Endothelial cell of umbilical vein (primary cell): ENCODE measurements around the gene KIAA0753. TPM values are rescaled to one million over a fixed set of nuclear protein-coding genes. Genes with fewer than 3 reads are reported as not detected.

ENCODE experiments used
- BruUV-seq: library from RNA; stranded (reverse); fragments of 400-500 nt; replicated peaks from 2 replicates; lab custom pipeline; 2021; lab: Mats Ljungman, UMichigan
- CTCF ChIA-PET: fragments of 300-600, 350-600 bp; sonication (Branson Sonifier 250); formaldehyde crosslinking; loops from one replicate; lab custom pipeline; 2021; ENCODE audit warnings: antibody characterized with exemption, inconsistent platforms; lab: Charles Lee
- POLR2A ChIA-PET: fragments of 300-600, 350-600 bp; sonication (Branson Sonifier 250); formaldehyde crosslinking; loops from one replicate; lab custom pipeline; 2021; ENCODE audit warnings: antibody characterized with exemption, inconsistent platforms; lab: Charles Lee
- DNase-seq: peaks from one replicate; pipeline ENCODE4 v3.0.0-alpha.2; 2011; ENCODE audit warnings: low read depth, low spot score
- FAIRE-seq: peaks from 2 replicates; lab custom pipeline; 2011; peaks lifted over from hg19 to GRCh38; lab: Jason Lieb, UNC
- H2AFZ ChIP-seq: 2 replicates; pipeline ENCODE4 v1.6.0; 2012; ENCODE audit warnings: low read depth, low read length, control low read depth, inconsistent platforms
- H3K27ac ChIP-seq: 2 replicates; pipeline ENCODE4 v1.5.1; 2011; ENCODE audit warnings: low read depth, mild to moderate bottlenecking, control low read depth, low read length, moderate library complexity; ENCODE audit not compliant: insufficient read depth
- H3K27me3 ChIP-seq, 2 experiments: 2 replicates each; pipeline versions ENCODE4 v1.6.0 to v1.6.1; 2011; ENCODE audit warnings: low read length in 2 of 2, mixed read lengths in 1 of 2; ENCODE audit not compliant: control insufficient read depth in 2 of 2, insufficient read depth in 2 of 2
- H3K36me3 ChIP-seq, 2 experiments: 2 replicates in 1 of 2; 3 replicates in 1 of 2; pipeline ENCODE4 v1.5.1; 2011; ENCODE audit warnings: low read length in 2 of 2, mild to moderate bottlenecking in 1 of 2, moderate library complexity in 1 of 2; ENCODE audit not compliant: control insufficient read depth in 2 of 2, insufficient read depth in 2 of 2; ENCODE audit errors: extremely low read depth in 1 of 2
- H3K4me1 ChIP-seq: 3 replicates; pipeline ENCODE4 v1.5.1; 2011; ENCODE audit warnings: mild to moderate bottlenecking, low read length; ENCODE audit not compliant: control insufficient read depth, insufficient read depth; ENCODE audit errors: extremely low read depth
- H3K4me2 ChIP-seq: 2 replicates; pipeline ENCODE4 v1.6.1; 2011; ENCODE audit warnings: low read length, control low read depth, mixed read lengths; ENCODE audit not compliant: insufficient read depth
- H3K4me3 ChIP-seq, 3 experiments: fragments of 200-600 bp in 1 of 3; sonication (generic), shearing (Covaris generic) in 1 of 3; replicated peaks in 1 of 3; 2 replicates each; pipeline ENCODE4 v1.5.1; 2011 to 2016; ENCODE audit warnings: control low read depth in 3 of 3, low read length in 3 of 3, mild to moderate bottlenecking in 2 of 3, inconsistent platforms in 1 of 3, low read depth in 1 of 3, moderate library complexity in 1 of 3; ENCODE audit not compliant: insufficient read depth in 1 of 3
- H3K79me2 ChIP-seq: 2 replicates; pipeline ENCODE4 v1.6.0; 2012; ENCODE audit warnings: low read length, inconsistent platforms; ENCODE audit not compliant: control insufficient read depth, insufficient read depth
- H3K9ac ChIP-seq: replicated peaks from 2 replicates; pipeline ENCODE3; 2011; ENCODE audit warnings: low read length, control low read depth; ENCODE audit not compliant: insufficient read depth; ENCODE audit errors: extremely low read depth
- H3K9me1 ChIP-seq: replicated peaks from 3 replicates; pipeline ENCODE4 v1.6.0; 2011; ENCODE audit warnings: mild to moderate bottlenecking, low read length; ENCODE audit not compliant: control insufficient read depth, insufficient read depth; ENCODE audit errors: extremely low read depth
- H3K9me3 ChIP-seq: replicated peaks from 2 replicates; pipeline ENCODE4 v1.5.1; 2012; ENCODE audit warnings: low read length, inconsistent platforms; ENCODE audit not compliant: control insufficient read depth, insufficient read depth
- H4K20me1 ChIP-seq: replicated peaks from 2 replicates; pipeline ENCODE3; 2011; ENCODE audit warnings: mild to moderate bottlenecking, low read length; ENCODE audit not compliant: control insufficient read depth, insufficient read depth; ENCODE audit errors: extremely low read depth
- EZH2 ChIP-seq: IDR thresholded peaks from 2 replicates; pipeline ENCODE4 v1.6.1; 2012; ENCODE audit warnings: borderline replicate concordance, low read depth, mild to moderate bottlenecking, moderate library complexity, low read length, inconsistent platforms; ENCODE audit not compliant: severe bottlenecking
- FOS ChIP-seq: IDR thresholded peaks from 2 replicates; pipeline ENCODE4 v1.6.1; 2011; ENCODE audit warnings: mild to moderate bottlenecking, low read length, moderate library complexity, borderline replicate concordance; ENCODE audit not compliant: insufficient read depth
- GATA2 ChIP-seq: IDR thresholded peaks from 2 replicates; pipeline ENCODE4 v1.7.0; 2011; ENCODE audit warnings: low read depth, mild to moderate bottlenecking, moderate library complexity, mixed read lengths, low read length; ENCODE audit not compliant: insufficient read length, insufficient read depth
- JUN ChIP-seq: IDR thresholded peaks from 2 replicates; pipeline ENCODE4 v1.6.1; 2011; ENCODE audit warnings: borderline replicate concordance, low read depth; ENCODE audit not compliant: insufficient read length, insufficient read depth
- MYC ChIP-seq: IDR thresholded peaks from one replicate; pipeline ENCODE4 v1.6.1; 2011; ENCODE audit warnings: mild to moderate bottlenecking, low read depth, low read length
- POLR2A ChIP-seq: IDR thresholded peaks from 2 replicates; pipeline ENCODE4 v1.6.1; 2012; ENCODE audit warnings: low read depth, mild to moderate bottlenecking, control low read depth, low read length
- POLR2AphosphoS5 ChIP-seq: IDR thresholded peaks from 2 replicates; pipeline ENCODE4 v1.6.1; 2012; ENCODE audit warnings: low read depth, mild to moderate bottlenecking, control low read depth, low read length, moderate library complexity; ENCODE audit not compliant: insufficient read depth
- dilution Hi-C: fragments of 300-500 bp; cut with MboI; formaldehyde crosslinking; loops from one replicate; pipeline ENCODE4 v1.15.0; 2019; ENCODE audit warnings: low sequenced_read_pairs; ENCODE audit not compliant: extremely low pct_ligation_motif_present
- intact Hi-C: fragments of 100-400 bp; cut with micrococcal nuclease; formaldehyde crosslinking; loops from one replicate; pipeline ENCODE4 v1.10.0; 2022
- polyA plus RNA-seq, 4 experiments: library from polyadenylated mRNA; depleted of rRNA in 3 of 4; stranded (reverse) in 3 of 4; unstranded in 1 of 4; fragments of >200 nt; gene quantifications; 2 replicates each; pipeline versions ENCODE4 v1.2.1 to v1.2.3, GENCODE V29; 2011 to 2012; ENCODE audit warnings: missing spikeins in 1 of 4
- total RNA-seq: library from RNA; stranded (reverse); gene quantifications from 2 replicates; pipeline ENCODE4 v1.2.3, GENCODE V29; 2021
- TF ChIP-seq, protein P1 (sequence below), 2 donors: IDR thresholded peaks; 1 replicate in 1 of 2; 2 replicates in 1 of 2; pipeline ENCODE4 v1.5.1; 2011; ENCODE audit warnings: low read length in 2 of 2, mild to moderate bottlenecking in 2 of 2, moderate library complexity in 2 of 2, control low read depth in 1 of 2, inconsistent platforms in 1 of 2, low read depth in 1 of 2; ENCODE audit not compliant: insufficient read depth in 1 of 2; ENCODE audit errors: extremely low read depth in 1 of 2
- TF ChIP-seq, protein P2 (sequence below): IDR thresholded peaks from 2 replicates; pipeline ENCODE4 v1.6.1; 2011; ENCODE audit not compliant: insufficient read depth, insufficient read length

Gene KIAA0753
- total and polyA plus RNA-seq, 2 donors (not counting 3 experiments of a cell fraction or from before 2014, with no cell fraction given) = 5.3 to 23.9 TPM

DNA sequence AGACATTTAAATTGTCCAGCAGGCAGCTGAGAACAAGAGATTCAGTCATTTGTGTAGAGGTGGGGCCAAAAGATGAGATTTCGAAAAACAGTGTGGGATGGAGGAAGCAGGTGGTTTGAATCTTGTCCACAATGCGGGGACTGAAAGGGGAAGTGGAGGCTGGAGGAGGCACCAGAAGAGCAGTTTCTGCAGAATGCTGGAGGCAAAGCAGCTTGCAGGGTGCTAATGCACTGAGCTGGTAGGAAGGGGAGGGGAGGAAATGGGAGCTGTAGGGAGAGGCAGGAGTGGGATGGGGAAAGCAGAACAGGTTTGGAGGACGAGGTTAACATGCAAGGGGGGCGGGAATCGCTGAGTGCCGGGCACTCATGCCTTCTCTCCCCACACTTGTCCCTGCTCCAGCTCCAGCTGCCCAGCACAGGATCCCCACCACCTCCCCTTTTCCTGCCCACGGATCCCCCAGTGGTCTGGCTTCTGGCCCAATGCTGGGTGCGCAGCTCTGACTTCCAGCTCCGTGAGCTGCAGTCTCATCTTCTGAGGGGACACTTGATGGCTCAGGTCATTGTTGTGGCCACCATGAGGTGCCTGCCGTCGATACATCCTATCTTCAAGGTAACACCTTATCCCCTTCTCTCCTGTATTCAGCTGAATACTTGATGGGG, 20.4 kb upstream of the KIAA0753 start:
- Histone ChIP-seq H3K36me3 (no peaks in the 10 kb centered on the region), H3K79me2 (no peaks in the 10 kb centered on the region), H3K4me2 (no peak overlapping the region), H3K9me3 (no peaks in the 10 kb centered on the region), H3K4me3 (no peak overlapping the region), H3K27me3 (peaks cover 19 to 33% of the 10 kb centered on the region in 2 experiments), H4K20me1 (no peaks in the 10 kb centered on the region), H3K9ac (no peak overlapping the region), H3K9me1 (no peaks in the 10 kb centered on the region), H3K27ac (no peak overlapping the region), H3K4me1 (no peaks in the 10 kb centered on the region), H2AFZ (no peak overlapping the region)
- CTCF ChIA-PET = interaction anchor here (1.0 to 2.0 kb wide), 3 partner anchors 41 to 344 kb away, joined by 3 to 9 read pairs (median 3); no protein-coding TSS in a partner anchor
- POLR2A ChIA-PET = no interaction called here
- no peak for FAIRE-seq
- intact Hi-C loops = no loop called here
- no TSS peak for BruUV-seq
- no peak for DNase-seq
- dilution Hi-C loops = no loop called here
- TF ChIP-seq, protein P1, sequence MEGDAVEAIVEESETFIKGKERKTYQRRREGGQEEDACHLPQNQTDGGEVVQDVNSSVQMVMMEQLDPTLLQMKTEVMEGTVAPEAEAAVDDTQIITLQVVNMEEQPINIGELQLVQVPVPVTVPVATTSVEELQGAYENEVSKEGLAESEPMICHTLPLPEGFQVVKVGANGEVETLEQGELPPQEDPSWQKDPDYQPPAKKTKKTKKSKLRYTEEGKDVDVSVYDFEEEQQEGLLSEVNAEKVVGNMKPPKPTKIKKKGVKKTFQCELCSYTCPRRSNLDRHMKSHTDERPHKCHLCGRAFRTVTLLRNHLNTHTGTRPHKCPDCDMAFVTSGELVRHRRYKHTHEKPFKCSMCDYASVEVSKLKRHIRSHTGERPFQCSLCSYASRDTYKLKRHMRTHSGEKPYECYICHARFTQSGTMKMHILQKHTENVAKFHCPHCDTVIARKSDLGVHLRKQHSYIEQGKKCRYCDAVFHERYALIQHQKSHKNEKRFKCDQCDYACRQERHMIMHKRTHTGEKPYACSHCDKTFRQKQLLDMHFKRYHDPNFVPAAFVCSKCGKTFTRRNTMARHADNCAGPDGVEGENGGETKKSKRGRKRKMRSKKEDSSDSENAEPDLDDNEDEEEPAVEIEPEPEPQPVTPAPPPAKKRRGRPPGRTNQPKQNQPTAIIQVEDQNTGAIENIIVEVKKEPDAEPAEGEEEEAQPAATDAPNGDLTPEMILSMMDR (IDR thresholded peaks at IDR 0.05; ENCODE audit: extremely low read depth in 1 of 2, insufficient read depth in 1 of 2, low read depth in 1 of 2, low read length in 2 of 2) = no peak
- no peak for TF ChIP-seq FOS
- TF ChIP-seq EZH2 = no peak
- TF ChIP-seq JUN = no peak
- no peak for TF ChIP-seq POLR2A
- no peak for TF ChIP-seq POLR2AphosphoS5
- TF ChIP-seq GATA2 = no peak
- TF ChIP-seq, protein P2, sequence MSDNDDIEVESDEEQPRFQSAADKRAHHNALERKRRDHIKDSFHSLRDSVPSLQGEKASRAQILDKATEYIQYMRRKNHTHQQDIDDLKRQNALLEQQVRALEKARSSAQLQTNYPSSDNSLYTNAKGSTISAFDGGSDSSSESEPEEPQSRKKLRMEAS = no peak
- no peak for TF ChIP-seq MYC
